ENCODE results near the gene LGALS9B.
"Not testable (repeated sequence)": the region's sequence is repeated elsewhere in the genome, so short reads cannot be mapped to it uniquely, and the experiment has no call there.

GRCh38 chr17:20501896-20502295, 34.6 kb upstream of the LGALS9B start:
- TF ChIP-seq CTCF (IDR thresholded peaks at IDR 0.05; ENCODE audit: low read depth, low read length); POLR2A (IDR thresholded peaks at IDR 0.05; ENCODE audit: extremely low read depth, insufficient read length): not testable (repeated sequence)

Data from NB4 (cell line).